OCI-LY3 (cell line): ENCODE measurements around the gene BMS1.

Experiments used
- H2AFZ ChIP-seq: fragments of 200-600, 300-600 bp; shearing (Covaris generic); 2 replicates; pipeline ENCODE4 v1.6.0; 2014; ENCODE audit warnings: antibody characterized with exemption, low read depth, low read length
- H3K27ac ChIP-seq: fragments of 200-600, 300-600 bp; sonication (generic); 2 replicates; pipeline ENCODE4 v1.5.1; 2014; ENCODE audit warnings: mild to moderate bottlenecking, low read length, moderate library complexity, mixed read lengths
- H3K27me3 ChIP-seq: fragments of 200-600, 300-600 bp; sonication (generic); 2 replicates; pipeline ENCODE4 v1.6.1; 2014; ENCODE audit warnings: low read depth, low read length, mixed read lengths
- H3K36me3 ChIP-seq: fragments of 200-600, 300-600 bp; sonication (generic); replicated peaks from 2 replicates; pipeline ENCODE3; 2014; ENCODE audit warnings: low read depth, low read length, mixed read lengths
- H3K4me1 ChIP-seq: fragments of 300-600, 200-600 bp; sonication (generic); 2 replicates; pipeline ENCODE4 v1.6.1; 2014; ENCODE audit warnings: low read length, mixed read lengths
- H3K4me2 ChIP-seq: fragments of 200-600, 300-600 bp; sonication (generic); 2 replicates; pipeline ENCODE4 v1.6.1; 2014; ENCODE audit warnings: low read length, mixed read lengths
- H3K4me3 ChIP-seq: fragments of 300-600, 200-600 bp; sonication (generic); 2 replicates; pipeline ENCODE4 v1.5.1; 2014; ENCODE audit warnings: antibody characterized with exemption, mild to moderate bottlenecking, low read length, moderate library complexity
- H3K79me2 ChIP-seq: fragments of 300-600, 200-600 bp; shearing (Covaris generic); 2 replicates; pipeline ENCODE4 v1.6.1; 2014; ENCODE audit warnings: mild to moderate bottlenecking, low read length, mixed read lengths
- H3K9ac ChIP-seq: fragments of 300-600, 200-600 bp; shearing (Covaris generic); 2 replicates; pipeline ENCODE4 v1.6.0; 2014; ENCODE audit warnings: mild to moderate bottlenecking, low read length, moderate library complexity
- H3K9me3 ChIP-seq: fragments of 200-600, 300-600 bp; shearing (Covaris generic); 2 replicates; pipeline ENCODE4 v1.6.1; 2014; ENCODE audit warnings: low read length, mixed read lengths; ENCODE audit not compliant: insufficient read depth
- H4K20me1 ChIP-seq: fragments of 200-600, 300-600 bp; sonication (generic); 2 replicates; pipeline ENCODE4 v1.6.1; 2016; ENCODE audit warnings: low read length, mixed read lengths; ENCODE audit not compliant: insufficient read depth
- CTCF ChIP-seq: fragments of 200-600, 300-600 bp; sonication (generic); IDR thresholded peaks from 2 replicates; pipeline ENCODE4 v1.5.1; 2014; ENCODE audit warnings: antibody characterized with exemption, low read length, low read depth
- EZH2phosphoT487 ChIP-seq: fragments of 200-600 bp; shearing (Covaris generic); IDR thresholded peaks from 2 replicates; pipeline ENCODE4 v1.6.1; 2018; ENCODE audit warnings: antibody characterized with exemption, mixed run types, low read depth

Gene BMS1

DNA sequence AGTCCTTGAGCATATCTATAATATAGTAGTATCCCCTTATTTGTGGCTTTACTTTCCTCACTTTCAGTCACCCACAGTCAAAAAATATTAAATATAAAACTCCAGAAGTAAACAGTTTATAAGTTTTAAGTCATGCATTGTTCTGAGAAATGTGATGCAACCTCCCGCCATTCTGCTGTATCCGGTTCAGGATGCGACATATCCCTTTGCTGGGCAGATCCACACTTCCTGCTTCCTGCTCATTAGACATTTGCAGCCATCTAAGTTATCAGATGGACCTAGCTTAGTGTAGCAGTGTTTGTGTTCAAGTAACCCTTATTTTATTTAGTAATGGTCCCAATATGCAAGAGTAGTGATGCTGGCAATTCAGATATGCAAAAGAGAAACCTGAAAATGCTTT, 38.9 kb upstream of the BMS1 start:
- Histone ChIP-seq H3K9me3 (no peaks in the 10 kb centered on the region), H3K27ac (no peak overlapping the region), H3K79me2 (no peaks in the 10 kb centered on the region), H3K36me3 (no peaks in the 10 kb centered on the region), H3K9ac (no peak overlapping the region), H4K20me1 (no peaks in the 10 kb centered on the region), H3K4me1 (no peaks in the 10 kb centered on the region), H3K27me3 (no peaks in the 10 kb centered on the region), H3K4me2 (no peak overlapping the region), H2AFZ (no peak overlapping the region), H3K4me3 (no peak overlapping the region)
- TF ChIP-seq EZH2phosphoT487 (no peak), CTCF (no peak)

DNA sequence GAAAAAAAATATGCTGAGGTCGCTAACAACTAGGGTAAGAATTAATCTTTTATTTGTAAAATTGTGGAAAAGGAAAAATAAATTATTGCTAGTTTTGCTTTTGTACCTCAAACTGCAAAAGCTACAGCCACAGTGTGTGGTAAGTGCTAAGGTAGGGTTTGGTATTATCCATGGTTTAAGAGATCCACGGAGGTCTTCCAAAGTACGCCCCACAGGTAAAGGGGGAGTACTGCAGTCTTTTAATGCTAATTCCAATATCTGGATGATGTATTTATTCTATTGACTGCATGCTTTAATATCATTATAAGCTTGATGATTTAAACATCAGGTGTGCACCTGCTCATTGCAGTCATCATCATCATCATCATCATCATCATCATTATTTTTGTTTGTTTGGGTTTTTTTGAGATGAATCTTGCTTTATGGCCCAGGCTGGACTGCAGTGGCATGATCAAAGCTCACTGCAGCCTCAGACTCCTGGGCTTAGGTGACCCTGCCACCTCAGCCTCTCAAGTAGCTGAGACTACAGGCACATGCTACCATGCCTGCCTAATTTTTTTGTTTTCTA, 38.4 kb upstream of the BMS1 start:
- Histone ChIP-seq H3K27me3 (no peaks in the 10 kb centered on the region), H2AFZ (no peak overlapping the region), H3K79me2 (no peaks in the 10 kb centered on the region), H3K27ac (no peak overlapping the region), H3K4me1 (no peaks in the 10 kb centered on the region), H4K20me1 (no peaks in the 10 kb centered on the region), H3K9ac (no peak overlapping the region), H3K36me3 (no peaks in the 10 kb centered on the region), H3K4me2 (no peak overlapping the region), H3K9me3 (no peaks in the 10 kb centered on the region), H3K4me3 (no peak overlapping the region)
- TF ChIP-seq CTCF (no peak), EZH2phosphoT487 (no peak)

GRCh38 chr10:42753126-42753506, 29.5 kb upstream of the BMS1 start:
- Histone ChIP-seq H4K20me1 (no peaks in the 10 kb centered on the region), H3K79me2 (no peaks in the 10 kb centered on the region), H3K27me3 (no peaks in the 10 kb centered on the region), H3K4me3 (no peak overlapping the region), H3K4me2 (no peak overlapping the region), H3K9ac (no peak overlapping the region), H3K36me3 (no peaks in the 10 kb centered on the region), H3K4me1 (no peaks in the 10 kb centered on the region), H3K27ac (no peak overlapping the region), H2AFZ (no peak overlapping the region), H3K9me3 (no peaks in the 10 kb centered on the region)
- TF ChIP-seq EZH2phosphoT487 (no peak), CTCF (no peak)

DNA sequence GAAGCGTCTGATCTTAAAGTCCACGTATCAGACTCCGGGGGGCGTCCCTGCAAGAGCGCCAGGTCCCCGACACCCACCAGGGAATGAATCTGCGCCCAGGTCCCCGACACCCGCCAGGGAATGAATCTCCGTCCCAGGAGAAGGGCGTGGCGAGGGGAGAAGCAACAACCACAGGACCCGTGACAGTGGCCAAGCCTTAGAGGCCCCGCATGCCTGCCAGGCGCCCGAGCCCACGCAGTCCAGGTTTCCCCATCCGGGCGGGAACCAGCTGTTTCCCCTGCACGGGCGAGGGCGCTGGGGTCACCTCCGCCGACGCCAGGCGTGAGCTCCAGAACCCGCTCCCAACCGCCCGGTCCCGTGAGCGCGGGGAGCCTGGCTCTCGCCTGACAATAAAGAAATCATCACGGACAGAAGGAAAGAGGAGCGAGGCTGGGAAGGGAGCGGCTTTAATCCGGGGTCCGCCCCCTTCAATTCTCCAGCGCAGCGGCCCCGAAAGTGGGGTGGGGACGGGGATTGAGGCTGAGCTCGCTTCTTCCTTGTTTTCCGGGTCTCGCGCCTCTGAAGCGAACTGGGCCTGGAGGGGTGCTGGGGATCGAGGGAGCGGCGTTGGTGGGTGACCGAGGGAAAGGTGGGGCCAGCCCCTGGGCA, 29.0 kb upstream of the BMS1 start:
- H3K9me3 ChIP-seq, result no peaks in the 10 kb centered on the region
- TF ChIP-seq CTCF (no peak), EZH2phosphoT487 (no peak)
- H2AFZ ChIP-seq, result no peak overlapping the region
- H3K36me3 ChIP-seq, result no peaks in the 10 kb centered on the region
- no peaks in the 10 kb centered on the region for H3K79me2 ChIP-seq
- H3K9ac ChIP-seq, result no peak overlapping the region
- H3K27ac ChIP-seq, result no peak overlapping the region
- H3K4me3 ChIP-seq, result no peak overlapping the region
- no peaks in the 10 kb centered on the region for H4K20me1 ChIP-seq
- no peaks in the 10 kb centered on the region for H3K27me3 ChIP-seq
- H3K4me1 ChIP-seq, result no peaks in the 10 kb centered on the region
- H3K4me2 ChIP-seq, result no peak overlapping the region
